Activated B cell treated with CpG ODN at 0.5 μM for 24 hours (primary cell): ENCODE results near the gene SERINC5. TPM values are rescaled to one million over a fixed set of nuclear protein-coding genes. Genes with fewer than 3 reads are reported as not detected.
"Not testable (repeated sequence)": the region's sequence is repeated elsewhere in the genome, so short reads cannot be mapped to it uniquely, and the experiment has no call there.

Experiments used
- ATAC-seq: fragments of 200-7000 bp; cut with Tn5 transposase; one replicate; pipeline ENCODE4 v1.10.0; 2021; ENCODE audit warnings: low read depth, mild to moderate bottlenecking, moderate library complexity
- CTCF ChIA-PET: fragments of 350-600 bp; sonication (Branson Sonifier 250); formaldehyde crosslinking; loops from one replicate; lab custom pipeline; 2021; ENCODE audit warnings: antibody characterized with exemption; lab: Charles Lee
- POLR2A ChIA-PET: fragments of 350-600 bp; sonication (Branson Sonifier 250); formaldehyde crosslinking; loops from one replicate; lab custom pipeline; 2021; ENCODE audit warnings: antibody characterized with exemption; lab: Charles Lee
- DNase-seq: peaks from one replicate; pipeline ENCODE4 v3.0.0; 2022
- H3K27ac Mint-ChIP-seq: one replicate; pipeline ENCODE4 v1.8.0; 2020; ENCODE audit warnings: mixed read lengths
- H3K27me3 Mint-ChIP-seq: one replicate; pipeline ENCODE4 v1.8.0; 2021; ENCODE audit warnings: mixed read lengths
- H3K36me3 Mint-ChIP-seq: one replicate; pipeline ENCODE4 v1.8.0; 2021; ENCODE audit warnings: low read depth, mixed read lengths
- H3K4me1 Mint-ChIP-seq: one replicate; pipeline ENCODE4 v1.8.0; 2021; ENCODE audit warnings: mixed read lengths
- H3K4me3 Mint-ChIP-seq: one replicate; pipeline ENCODE4 v1.8.0; 2020; ENCODE audit warnings: mild to moderate bottlenecking, mixed read lengths
- H3K9me3 Mint-ChIP-seq: one replicate; pipeline ENCODE4 v1.8.0; 2020; ENCODE audit warnings: mixed read lengths
- CTCF ChIP-seq: fragments of 200-600 bp; IDR thresholded peaks from one replicate; pipeline ENCODE4 v1.8.0; 2022; ENCODE audit warnings: antibody characterized with exemption, mild to moderate bottlenecking
- intact Hi-C: fragments of 100-400 bp; cut with micrococcal nuclease; formaldehyde crosslinking; loops from one replicate; pipeline ENCODE4 v1.15.1; 2024
- total RNA-seq: library from RNA; stranded (reverse); gene quantifications from 2 replicates; pipeline ENCODE4 v1.2.3, GENCODE V29; 2022

SERINC5 gene
- total RNA-seq, 1 donor from 2014 or later: 5.3 TPM

GRCh38 chr5:80141147-80141671 is 114.6 kb downstream of the SERINC5 start:
- ATAC-seq (no peak), DNase-seq (no peak)
- intact Hi-C loops: no loop called here
- Mint-ChIP-seq H3K9me3 (no peaks in the 10 kb centered on the region), H3K27ac (no peak overlapping the region), H3K4me3 (no peak overlapping the region), H3K4me1 (peaks cover 39% of the 10 kb centered on the region), H3K27me3 (no peaks in the 10 kb centered on the region), H3K36me3 (peaks cover 6% of the 10 kb centered on the region)
- CTCF ChIA-PET: no interaction called here
- TF ChIP-seq CTCF: no peak
- POLR2A ChIA-PET: interaction anchor here (2.1 kb wide), 1 partner anchor 115 kb away, joined by 12 read pairs; the partner anchor contains the start of gene SERINC5

DNA sequence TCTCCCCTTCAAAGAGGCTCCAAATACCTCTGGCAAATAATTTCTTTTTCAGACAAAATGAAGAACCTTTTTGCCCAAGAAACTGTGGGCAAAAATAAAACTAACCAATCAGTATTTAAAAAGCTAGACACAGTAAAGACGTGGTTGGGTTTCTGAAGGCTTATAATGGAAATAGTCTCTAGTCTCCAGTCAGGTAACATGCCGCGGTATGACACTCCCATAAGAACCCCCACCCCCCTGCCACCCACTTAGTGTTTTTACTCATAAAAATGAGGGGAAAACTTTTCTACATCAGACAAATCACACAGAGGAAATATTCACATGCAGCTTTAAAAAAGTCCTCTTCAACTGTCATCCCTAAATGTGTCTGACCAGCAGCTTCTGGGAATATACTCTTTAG is 115.4 kb downstream of the SERINC5 start:
- ChIA-PET CTCF (no interaction called here), POLR2A (interaction anchor here (0.7 to 2.1 kb wide), 3 partner anchors 12 to 116 kb away, joined by 3 to 12 read pairs (median 9); partner anchors contain the start of gene SERINC5)
- peaks cover 47% of the 10 kb centered on the region for H3K4me1 Mint-ChIP-seq
- no peak overlapping the region for H3K4me3 Mint-ChIP-seq
- DNase-seq (no peak), ATAC-seq (no peak)
- no peaks in the 10 kb centered on the region for H3K27me3 Mint-ChIP-seq
- H3K36me3 Mint-ChIP-seq: peaks cover 6% of the 10 kb centered on the region
- TF ChIP-seq CTCF: no peak
- H3K27ac Mint-ChIP-seq: no peak overlapping the region
- intact Hi-C loops: no loop called here
- H3K9me3 Mint-ChIP-seq: no peaks in the 10 kb centered on the region

GRCh38 chr5:80139466-80139972 is 116.3 kb downstream of the SERINC5 start:
- intact Hi-C loops: loop anchor here (10.0 kb wide), 1 partner anchor 55 kb away; no protein-coding TSS in a partner anchor
- CTCF ChIA-PET: no interaction called here
- no peak for TF ChIP-seq CTCF
- H3K9me3 Mint-ChIP-seq: no peaks in the 10 kb centered on the region
- H3K4me3 Mint-ChIP-seq: no peak overlapping the region
- peaks cover 56% of the 10 kb centered on the region for H3K4me1 Mint-ChIP-seq
- ATAC-seq (no peak), DNase-seq (no peak)
- H3K36me3 Mint-ChIP-seq: peaks cover 3% of the 10 kb centered on the region
- no peaks in the 10 kb centered on the region for H3K27me3 Mint-ChIP-seq
- H3K27ac Mint-ChIP-seq: no peak overlapping the region
- POLR2A ChIA-PET: interaction anchor here (0.8 kb wide), 1 partner anchor 13 kb away, joined by 3 read pairs; no protein-coding TSS in a partner anchor

- H3K4me1 Mint-ChIP-seq: peaks cover 51% of the 10 kb centered on the region
Measured at GRCh38 chr5:80138486-80138885, 117.4 kb downstream of the SERINC5 start.

DNA sequence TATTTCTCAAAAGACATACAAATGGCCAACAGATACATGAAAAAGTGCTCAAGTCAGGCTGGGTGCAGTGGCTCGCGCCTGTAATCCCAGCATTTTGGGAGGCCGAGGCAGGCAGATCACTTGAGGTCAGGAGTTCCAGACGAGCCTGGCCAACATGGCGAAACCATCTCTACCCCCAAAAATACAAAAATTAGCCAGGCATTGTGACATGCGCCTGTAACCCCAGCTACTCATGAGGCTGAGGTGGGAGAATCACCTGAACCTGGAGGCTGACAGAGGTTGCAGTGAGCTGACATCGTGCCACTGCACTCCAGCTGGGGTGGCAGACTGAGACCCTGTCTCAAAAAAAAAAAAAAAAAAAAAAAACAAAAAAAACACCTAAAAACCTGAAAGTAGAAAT is 119.0 kb downstream of the SERINC5 start:
- H3K27me3 Mint-ChIP-seq, CTCF ChIA-PET, H3K36me3 Mint-ChIP-seq, H3K9me3 Mint-ChIP-seq, DNase-seq, ATAC-seq: not testable (repeated sequence)
- intact Hi-C loops: loop anchor here (10.0 kb wide), 1 partner anchor 58 kb away; no protein-coding TSS in a partner anchor
- peak overlapping the region; percentile 55 for H3K4me3 Mint-ChIP-seq
- H3K27ac Mint-ChIP-seq: peak overlapping the region; percentile 81
- POLR2A ChIA-PET: interaction anchor here (0.8 to 1.2 kb wide), 2 partner anchors 119 to 121 kb away, joined by 6 read pairs; partner anchors contain the start of gene SERINC5
- peaks cover 37% of the 10 kb centered on the region for H3K4me1 Mint-ChIP-seq

More at GRCh38 chr5:80138486-80138885, 117.4 kb downstream of the SERINC5 start:
- CTCF ChIA-PET: no interaction called here
- Mint-ChIP-seq H3K27me3 (no peaks in the 10 kb centered on the region), H3K27ac (no peak overlapping the region), H3K36me3 (no peaks in the 10 kb centered on the region), H3K9me3 (no peaks in the 10 kb centered on the region), H3K4me3 (no peak overlapping the region)
- no peak for DNase-seq
- intact Hi-C loops: loop anchor here (10.0 kb wide), 1 partner anchor 56 kb away; no protein-coding TSS in a partner anchor
- POLR2A ChIA-PET: no interaction called here
- ATAC-seq: no peak
- TF ChIP-seq CTCF: no peak
